Stomach smooth muscle (tissue), 2 donors: ENCODE measurements around the gene B3GALT4.
A peak's percentile ranks its signal among the peaks of the same experiment; 100 is the strongest.
"Not testable (repeated sequence)": the region's sequence is repeated elsewhere in the genome, so short reads cannot be mapped to it uniquely, and the experiment has no call there.

Source experiments
- H3K27ac ChIP-seq: one replicate; pipeline ENCODE4 v1.7.0; 2013; ENCODE audit warnings: mild to moderate bottlenecking, low read length, inconsistent platforms
- H3K27me3 ChIP-seq, 2 donors: one replicate each; pipeline ENCODE4 v1.7.0; 2013; ENCODE audit warnings: low read length in 2 of 2; ENCODE audit not compliant: insufficient read depth in 2 of 2, control insufficient read depth in 1 of 2
- H3K36me3 ChIP-seq, 2 donors: one replicate each; pipeline ENCODE4 v1.7.0; 2013; ENCODE audit warnings: low read length in 2 of 2; ENCODE audit not compliant: control insufficient read depth in 2 of 2, insufficient read depth in 2 of 2
- H3K4me1 ChIP-seq: one replicate; pipeline ENCODE4 v1.7.0; 2013; ENCODE audit warnings: low read length; ENCODE audit not compliant: control insufficient read depth, insufficient read depth
- H3K4me3 ChIP-seq, 2 donors: one replicate each; pipeline ENCODE4 v1.7.0; 2013; ENCODE audit warnings: low read length in 2 of 2
- H3K9ac ChIP-seq, 2 donors: one replicate each; pipeline ENCODE4 v1.7.0; 2013; ENCODE audit warnings: low read length in 2 of 2, mild to moderate bottlenecking in 1 of 2
- H3K9me3 ChIP-seq, 2 donors: one replicate each; pipeline ENCODE4 v1.7.0; 2013; ENCODE audit warnings: low read length in 2 of 2; ENCODE audit not compliant: control insufficient read depth in 2 of 2
- donor health status: healthy.
- donor health status: Pancreatic carcinoma.

B3GALT4 gene

DNA sequence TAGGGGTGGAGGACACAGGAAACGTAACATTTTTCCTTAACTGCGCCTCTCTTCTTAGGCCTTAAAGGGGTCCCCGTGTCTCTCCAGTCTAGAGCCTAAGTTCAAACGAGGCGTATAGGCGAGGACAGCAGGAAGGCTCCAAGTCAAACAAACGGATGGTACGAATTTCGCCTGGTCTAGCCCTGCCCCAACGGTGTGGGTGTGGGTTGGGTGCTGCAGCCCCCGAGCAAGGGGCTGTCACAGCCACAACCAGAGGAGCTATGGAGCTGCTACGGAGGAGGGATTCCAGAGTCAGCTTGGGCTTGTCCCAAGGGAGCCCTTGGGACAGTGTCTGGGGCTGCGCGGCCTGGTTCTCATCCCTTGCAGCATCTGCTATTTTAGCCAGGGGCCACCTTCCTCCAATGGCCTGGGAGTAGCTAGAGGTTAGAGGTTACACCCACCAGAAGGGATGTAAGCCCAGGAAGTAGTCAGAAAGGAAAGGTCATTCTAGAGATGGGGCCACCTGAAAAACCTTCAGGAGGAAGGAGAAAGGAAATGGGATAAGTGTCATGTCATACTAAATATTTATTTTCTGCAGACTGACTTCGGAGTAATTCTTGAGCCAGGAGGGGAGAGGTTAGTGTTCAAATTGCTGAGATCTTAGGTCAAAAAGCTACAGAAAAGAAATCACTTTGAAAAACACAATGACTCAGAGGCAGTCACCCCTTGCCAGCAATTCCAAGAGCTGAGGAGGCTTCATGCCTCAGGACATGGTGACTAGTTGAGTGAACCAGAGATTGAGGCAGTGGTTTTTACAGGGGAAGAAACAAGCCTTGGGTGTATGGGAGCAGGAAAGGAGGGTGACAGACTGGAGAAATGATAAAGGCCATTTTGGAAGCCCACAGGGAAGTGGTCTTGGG lies 26.9 kb upstream of the B3GALT4 start:
- no peaks in the 10 kb centered on the region for H3K27me3 ChIP-seq
- H3K9ac ChIP-seq = peak overlapping the region; percentile 99
- H3K9me3 ChIP-seq = no peaks in the 10 kb centered on the region
- peaks cover 26% of the 10 kb centered on the region for H3K4me1 ChIP-seq
- H3K36me3 ChIP-seq = peaks cover 0 to 6% of the 10 kb centered on the region in 2 donors
- H3K4me3 ChIP-seq = peak overlapping the region; percentile 89 to 92
- H3K27ac ChIP-seq = peak overlapping the region; percentile 99

DNA sequence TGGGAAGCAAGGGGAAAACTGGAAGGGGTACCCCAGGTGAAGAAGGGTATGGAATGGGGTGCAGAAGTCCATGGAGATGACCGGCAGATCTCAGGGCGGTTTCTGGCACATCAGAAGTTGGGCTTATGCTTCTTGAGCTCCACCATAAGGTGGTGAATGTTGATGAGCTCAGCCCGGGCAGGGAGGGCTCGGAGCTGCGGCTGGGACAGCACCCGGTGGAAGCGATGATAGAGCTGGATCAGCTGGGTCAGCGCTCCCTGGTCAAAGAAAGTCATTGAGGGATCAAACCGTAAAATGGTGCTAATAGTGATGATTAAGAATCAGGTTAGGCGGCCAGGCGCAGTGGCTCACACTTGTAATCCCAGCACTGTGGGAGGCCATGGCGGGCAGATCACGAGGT lies 26.2 kb upstream of the B3GALT4 start:
- H3K36me3 ChIP-seq = peaks cover 0 to 6% of the 10 kb centered on the region in 2 donors
- no peaks in the 10 kb centered on the region for H3K9me3 ChIP-seq
- no peak overlapping the region for H3K27ac ChIP-seq
- H3K4me3 ChIP-seq = no peak overlapping the region
- H3K9ac ChIP-seq = no peak overlapping the region
- peaks cover 26% of the 10 kb centered on the region for H3K4me1 ChIP-seq
- H3K27me3 ChIP-seq = no peaks in the 10 kb centered on the region

DNA sequence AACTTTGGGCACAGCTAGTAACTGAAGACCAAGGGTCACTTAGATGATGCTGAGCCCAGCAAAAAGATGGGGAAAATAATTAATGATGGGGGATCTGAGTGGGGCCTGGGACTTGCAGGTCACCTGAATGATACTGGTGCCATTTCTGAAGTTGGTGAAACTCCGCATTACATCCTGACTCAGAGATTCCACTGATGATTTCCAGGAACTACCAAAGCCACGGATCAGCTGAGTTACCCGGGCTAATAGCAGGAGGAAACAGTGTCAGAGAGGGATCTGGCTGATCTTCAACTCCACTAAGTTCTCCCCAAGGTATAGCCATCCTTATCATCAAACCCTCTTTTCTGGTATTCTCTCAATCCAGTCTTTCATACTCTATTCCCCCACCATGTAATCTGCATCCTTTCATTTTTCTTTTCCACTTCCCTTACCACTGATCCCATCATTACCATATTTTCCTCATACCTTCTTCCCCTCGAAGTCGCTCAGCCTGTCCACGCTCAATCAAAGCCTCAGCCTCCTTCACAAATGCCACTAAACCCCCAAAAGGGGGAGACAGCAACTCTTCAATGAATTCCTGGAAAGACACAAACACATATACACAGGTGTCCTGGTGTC lies 25.4 kb upstream of the B3GALT4 start:
- no peak overlapping the region for H3K27ac ChIP-seq
- H3K4me1 ChIP-seq = peaks cover 26% of the 10 kb centered on the region
- no peak overlapping the region for H3K9ac ChIP-seq
- no peaks in the 10 kb centered on the region for H3K27me3 ChIP-seq
- H3K9me3 ChIP-seq = no peaks in the 10 kb centered on the region
- H3K4me3 ChIP-seq = no peak overlapping the region
- peaks cover 0 to 6% of the 10 kb centered on the region in 2 donors for H3K36me3 ChIP-seq

DNA sequence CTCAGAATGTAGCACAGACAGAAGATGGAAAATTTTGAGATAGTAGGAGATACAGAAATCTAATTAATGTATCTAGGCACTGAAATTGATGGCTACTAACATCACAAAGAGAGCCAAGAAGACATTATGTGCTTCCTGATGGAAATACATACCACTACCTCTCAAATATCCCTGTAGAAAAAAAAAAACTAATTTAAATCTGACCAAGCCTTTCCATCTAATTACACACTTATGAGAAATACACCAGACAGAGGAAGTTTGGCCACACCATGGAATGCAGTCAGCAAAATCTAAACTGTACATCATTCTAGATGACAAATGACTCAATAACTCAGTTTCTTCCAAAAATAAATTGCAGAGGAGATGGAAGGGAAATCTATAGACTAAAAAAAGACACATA lies 24.2 kb upstream of the B3GALT4 start:
- Histone ChIP-seq H3K27me3 (no peaks in the 10 kb centered on the region), H3K9me3 (no peaks in the 10 kb centered on the region), H3K4me3 (no peak overlapping the region), H3K4me1 (peaks cover 26% of the 10 kb centered on the region), H3K27ac (no peak overlapping the region), H3K9ac (no peak overlapping the region), H3K36me3 (peaks cover 0 to 6% of the 10 kb centered on the region in 2 donors)

DNA sequence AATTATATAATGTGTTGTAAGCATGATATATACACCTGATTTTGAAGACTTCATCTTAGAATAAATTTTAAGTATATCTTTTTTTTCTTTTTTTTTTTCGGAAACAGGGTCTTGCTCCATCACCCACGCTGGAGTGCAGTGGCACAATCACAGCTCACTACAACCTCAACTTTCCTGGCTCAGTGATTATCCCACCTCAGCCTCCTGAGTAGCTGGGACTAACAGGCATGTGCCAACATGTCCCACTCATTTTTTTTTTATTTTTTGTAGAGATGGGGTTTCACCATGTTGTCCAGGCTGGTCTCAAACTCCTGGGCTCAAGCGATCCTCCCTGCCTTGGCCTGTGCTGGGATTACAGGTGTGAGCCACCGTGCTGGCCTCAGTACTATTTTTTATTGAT lies 22.3 kb upstream of the B3GALT4 start:
- H3K27me3 ChIP-seq = no peaks in the 10 kb centered on the region
- H3K9ac ChIP-seq = no peak overlapping the region
- no peak overlapping the region for H3K4me3 ChIP-seq
- no peak overlapping the region for H3K27ac ChIP-seq
- H3K36me3 ChIP-seq = peaks cover 0 to 8% of the 10 kb centered on the region in 2 donors
- no peaks in the 10 kb centered on the region for H3K9me3 ChIP-seq
- H3K4me1 ChIP-seq = peaks cover 13% of the 10 kb centered on the region

DNA sequence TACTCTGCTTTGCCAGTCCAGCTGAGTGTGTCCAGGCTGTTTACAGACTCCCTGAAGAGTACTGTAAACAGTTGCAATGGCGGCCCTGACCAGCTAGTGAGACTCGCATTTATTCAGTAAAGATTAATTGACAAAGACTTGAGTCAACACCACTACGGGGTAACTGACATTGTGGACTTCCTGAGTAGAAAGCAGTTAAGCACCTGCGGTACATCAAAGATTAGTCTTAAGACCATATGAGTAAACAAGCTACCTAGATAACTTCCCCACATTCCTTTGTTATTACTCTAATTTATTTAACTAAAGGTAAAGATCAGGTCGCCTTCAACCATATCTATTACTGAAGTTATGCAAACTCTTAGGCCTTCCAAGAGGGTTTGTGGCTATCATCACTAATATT lies 17.9 kb upstream of the B3GALT4 start:
- Histone ChIP-seq H3K4me1 (no peaks in the 10 kb centered on the region), H3K9me3 (no peaks in the 10 kb centered on the region), H3K27me3 (no peaks in the 10 kb centered on the region), H3K9ac (no peak overlapping the region), H3K4me3 (no peak overlapping the region), H3K36me3 (peaks cover 19 to 20% of the 10 kb centered on the region in 2 donors), H3K27ac (no peak overlapping the region)

DNA sequence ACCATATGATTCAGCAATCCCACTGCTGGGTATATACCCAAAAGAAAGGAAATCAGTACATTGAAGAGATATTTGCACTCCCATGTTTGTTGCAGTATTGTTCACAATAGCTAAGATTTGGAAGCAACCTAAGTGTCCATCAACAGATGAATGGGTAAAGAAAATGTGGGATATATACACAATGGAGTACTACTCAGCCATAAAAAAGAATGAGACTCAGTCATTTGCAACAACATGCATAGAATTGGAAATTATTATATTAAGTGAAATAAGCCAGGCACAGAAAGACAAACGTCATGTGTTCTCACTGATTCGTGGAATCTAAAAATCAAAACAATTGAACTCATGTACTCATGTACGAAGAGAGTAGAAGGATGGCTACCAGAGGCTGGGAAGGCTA lies 14.4 kb upstream of the B3GALT4 start:
- H3K36me3 ChIP-seq = peaks cover 42 to 45% of the 10 kb centered on the region in 2 donors
- not testable (repeated sequence) for H3K27me3 ChIP-seq, H3K9me3 ChIP-seq

DNA sequence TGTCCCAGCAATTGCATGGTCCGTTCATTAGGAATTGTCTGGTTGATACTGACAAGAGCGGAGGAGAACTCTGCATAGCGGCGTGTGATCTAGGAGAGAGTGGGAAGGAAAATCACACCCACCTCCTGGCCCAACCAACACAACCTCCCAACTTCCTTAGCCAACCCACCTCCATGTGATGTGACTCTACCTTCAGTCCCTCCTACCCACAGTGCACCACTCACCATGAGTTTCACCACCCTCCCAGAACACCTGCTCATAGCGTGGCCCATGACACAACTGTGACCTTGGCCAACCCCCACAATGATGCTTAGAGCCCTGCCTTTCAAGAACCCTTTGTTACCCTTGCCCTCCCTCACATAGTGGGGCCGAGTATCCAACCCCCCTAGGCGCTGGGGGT lies 12.9 kb upstream of the B3GALT4 start:
- Histone ChIP-seq H3K9me3 (no peaks in the 10 kb centered on the region), H3K36me3 (peaks cover 49 to 58% of the 10 kb centered on the region in 2 donors)

More for the DNA sequence above, 14.4 kb upstream of the B3GALT4 start:
- not testable (repeated sequence) for H3K9ac ChIP-seq, H3K27ac ChIP-seq, H3K4me3 ChIP-seq, H3K4me1 ChIP-seq

DNA sequence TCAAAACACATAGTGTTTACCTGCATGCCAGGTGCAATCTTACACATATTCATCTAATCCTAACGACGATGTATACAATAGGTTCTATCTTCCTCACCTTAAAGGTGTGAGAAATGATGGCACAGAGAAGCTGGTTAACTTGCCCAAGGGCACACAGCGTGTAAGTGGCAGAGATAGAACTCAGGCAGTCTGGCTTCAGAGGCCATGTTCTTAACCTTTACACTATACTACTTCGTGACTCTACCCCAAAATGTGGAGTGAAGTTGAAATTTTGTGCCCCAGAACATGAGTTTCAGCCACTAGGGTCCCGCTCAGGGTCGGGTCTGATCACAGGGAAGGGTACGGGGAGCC lies 5.8 kb upstream of the B3GALT4 start:
- Histone ChIP-seq H3K4me1 (peaks cover 46% of the 10 kb centered on the region), H3K27ac (peak overlapping the region; percentile 98)

More for the DNA sequence above, 12.9 kb upstream of the B3GALT4 start:
- H3K9ac ChIP-seq = no peak overlapping the region
- H3K27me3 ChIP-seq = no peaks in the 10 kb centered on the region
- H3K4me3 ChIP-seq = no peak overlapping the region
- H3K4me1 ChIP-seq = no peaks in the 10 kb centered on the region
- H3K27ac ChIP-seq = no peak overlapping the region

DNA sequence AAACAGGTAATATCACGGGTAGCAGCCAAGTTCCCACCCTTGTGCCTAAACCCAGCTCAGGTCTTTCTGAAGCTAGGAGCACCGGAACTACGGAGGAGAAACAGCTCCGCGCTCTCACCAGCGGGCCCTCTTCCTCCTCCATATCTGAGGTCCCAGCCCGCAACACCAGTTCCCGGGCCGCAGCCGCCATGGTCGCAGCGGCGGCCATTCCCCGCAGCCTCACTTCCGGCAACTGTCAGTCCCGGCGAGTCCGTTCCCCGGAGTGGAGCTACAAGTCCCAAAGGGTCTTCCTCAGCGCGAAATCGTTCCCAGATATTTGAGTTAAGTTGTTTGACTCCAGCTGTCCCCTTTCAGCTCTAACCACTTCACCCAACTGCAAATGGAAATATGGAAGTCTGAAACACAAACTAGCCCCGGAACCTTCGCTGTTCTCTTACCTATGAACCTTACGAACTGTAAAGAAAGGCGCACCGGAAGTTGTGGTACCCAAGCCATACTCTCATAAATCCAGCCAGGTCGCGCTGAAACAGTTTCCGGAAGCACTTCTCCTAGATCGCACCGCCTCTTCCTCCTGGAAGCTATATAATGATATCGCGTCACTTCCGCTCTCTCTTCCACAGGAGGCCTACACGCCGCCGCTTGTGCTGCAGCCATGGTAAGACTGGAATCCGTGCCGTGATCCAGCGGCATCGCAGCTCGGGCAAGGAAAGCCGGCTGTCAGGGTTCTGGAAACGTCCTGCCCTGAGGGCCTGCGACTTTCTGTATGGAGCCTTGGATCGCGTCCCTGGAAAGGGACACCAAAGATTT lies 5.3 kb upstream of the B3GALT4 start, which contains the start of the genes RPS18 and VPS52:
Gene RPS18, plus strand, starts transcription at position 608 of the 807 bp plus-strand sequence. Its CDS starts 45 bp downstream, at position 653.
Gene VPS52, minus strand, starts transcription at position 409 of the 807 bp plus-strand sequence. Its CDS starts 201 bp downstream, at position 208.
- H3K4me3 ChIP-seq = peak within 1 kb of the TSS; percentile 98
- peak within 1 kb of the TSS; percentile 98 for H3K27ac ChIP-seq
- H3K36me3 ChIP-seq = peaks cover 34 to 52% of the 10 kb centered on the region in 2 donors
- H3K4me1 ChIP-seq = peaks cover 52% of the 10 kb centered on the region
- H3K27me3 ChIP-seq = no peaks in the 10 kb centered on the region
- peak within 1 kb of the TSS; percentile 98 to 99 for H3K9ac ChIP-seq
- H3K9me3 ChIP-seq = no peaks in the 10 kb centered on the region

More for the DNA sequence above, 5.8 kb upstream of the B3GALT4 start:
- no peaks in the 10 kb centered on the region for H3K27me3 ChIP-seq
- peak overlapping the region; percentile 98 to 99 for H3K9ac ChIP-seq
- H3K4me3 ChIP-seq = peak overlapping the region; percentile 98
- peaks cover 35 to 57% of the 10 kb centered on the region in 2 donors for H3K36me3 ChIP-seq
- no peaks in the 10 kb centered on the region for H3K9me3 ChIP-seq
